HG03354 (cell line): ENCODE measurements around the gene SNX6.
"Not testable (repeated sequence)": the region's sequence is repeated elsewhere in the genome, so short reads cannot be mapped to it uniquely, and the experiment has no call there.

Experiments
- ATAC-seq: cut with Tn5 transposase; IDR thresholded peaks from one replicate; pipeline ENCODE4 v1.9.1; 2021; ENCODE audit warnings: mild to moderate bottlenecking; ENCODE audit not compliant: unreplicated experiment, poor library complexity, severe bottlenecking

The SNX6 gene

GRCh38 chr14:34642595-34642994 lies 12.6 kb upstream of the SNX6 start:
- no peak for ATAC-seq

- no peak for ATAC-seq
Observed at GRCh38 chr14:34640826-34641225, 10.9 kb upstream of the SNX6 start.

- not testable (repeated sequence) for ATAC-seq
Observed at GRCh38 chr14:34634360-34634771, 4.4 kb upstream of the SNX6 start.

- no peak for ATAC-seq
Observed at GRCh38 chr14:34633742-34634141, 3.8 kb upstream of the SNX6 start.

- no peak for ATAC-seq
Observed at GRCh38 chr14:34632411-34632978, 2.5 kb upstream of the SNX6 start.

- no peak for ATAC-seq
Observed at GRCh38 chr14:34629344-34629656, 648 bp downstream of the SNX6 start.

- ATAC-seq = no peak
Observed at GRCh38 chr14:34628681-34629135, 1.2 kb downstream of the SNX6 start.

GRCh38 chr14:34623506-34623905 lies 6.4 kb downstream of the SNX6 start:
- ATAC-seq = no peak

GRCh38 chr14:34620839-34621238 lies 9.1 kb downstream of the SNX6 start:
- no peak for ATAC-seq

- no peak for ATAC-seq
Observed at GRCh38 chr14:34620115-34620514, 9.8 kb downstream of the SNX6 start.

GRCh38 chr14:34619471-34619870 lies 10.5 kb downstream of the SNX6 start:
- ATAC-seq = no peak

- ATAC-seq = no peak
Observed at GRCh38 chr14:34616360-34616759, 13.6 kb downstream of the SNX6 start.

- ATAC-seq = no peak
Observed at GRCh38 chr14:34615507-34615906, 14.4 kb downstream of the SNX6 start.

GRCh38 chr14:34614638-34615037 lies 15.3 kb downstream of the SNX6 start:
- no peak for ATAC-seq

- no peak for ATAC-seq
Observed at GRCh38 chr14:34610101-34610500, 19.8 kb downstream of the SNX6 start.

- ATAC-seq = no peak
Observed at GRCh38 chr14:34605461-34605860, 24.5 kb downstream of the SNX6 start.

- no peak for ATAC-seq
Observed at GRCh38 chr14:34604995-34605394, 25.0 kb downstream of the SNX6 start.

GRCh38 chr14:34596891-34597290 lies 33.1 kb downstream of the SNX6 start:
- no peak for ATAC-seq

GRCh38 chr14:34593740-34594375 lies 36.1 kb downstream of the SNX6 start:
- no peak for ATAC-seq

- ATAC-seq = no peak
Observed at GRCh38 chr14:34592623-34593022, 37.3 kb downstream of the SNX6 start.

GRCh38 chr14:34583525-34583924 lies 46.4 kb downstream of the SNX6 start:
- no peak for ATAC-seq

GRCh38 chr14:34582117-34582680 lies 47.7 kb downstream of the SNX6 start:
- no peak for ATAC-seq
